K562 (cell line): ENCODE results near the gene CSNK2A1.

ENCODE experiments used
- MTA2 ChIP-seq: fragments of 450-650 bp; IDR thresholded peaks from 2 replicates; pipeline ENCODE4 v1.6.1; 2016; ENCODE audit warnings: low read depth
- MYC ChIP-seq, 2 experiments: fragments of 250-450 bp in 1 of 2; sonication (Bioruptor Pico) in 1 of 2; IDR thresholded peaks; 2 replicates each; pipeline versions ENCODE4 v1.5.1 to v1.6.1; 2012 to 2021; ENCODE audit warnings: low read depth in 2 of 2, borderline replicate concordance in 1 of 2, improper control_type of control experiment in 1 of 2, low read length in 1 of 2, mild to moderate bottlenecking in 1 of 2, moderate library complexity in 1 of 2
- NFATC3 ChIP-seq: fragments of 450-650 bp; IDR thresholded peaks from 2 replicates; pipeline ENCODE4 v1.6.1; 2017; ENCODE audit warnings: mild to moderate bottlenecking
- POLR2A ChIP-seq: fragments of 450-650 bp; conservative IDR thresholded peaks from 2 replicates; pipeline ENCODE4 v1.6.1; 2016
- POLR2AphosphoS5 ChIP-seq: IDR thresholded peaks from 2 replicates; pipeline ENCODE4 v1.6.1; 2011; ENCODE audit warnings: mild to moderate bottlenecking, low read depth, low read length, moderate library complexity; ENCODE audit not compliant: control insufficient read depth, insufficient read depth
- RERE ChIP-seq: sonication (generic); formaldehyde crosslinking; IDR thresholded peaks from 2 replicates; pipeline ENCODE4 v1.8.0; 2023; ENCODE audit warnings: missing genetic modification reagents, mild to moderate bottlenecking, borderline replicate concordance
- RNF2 ChIP-seq: sonication (generic); IDR thresholded peaks from 2 replicates; pipeline ENCODE4 v1.6.1; 2016
- SMARCC2 ChIP-seq: fragments of 450-650 bp; IDR thresholded peaks from 2 replicates; pipeline ENCODE4 v1.6.1; 2017; ENCODE audit warnings: antibody characterized with exemption, moderate library complexity, mild to moderate bottlenecking, low read depth
- TFE3 ChIP-seq: fragments of 450-650 bp; formaldehyde crosslinking; IDR thresholded peaks from 2 replicates; pipeline ENCODE4 v1.4.0; 2020; ENCODE audit warnings: mild to moderate bottlenecking, mixed read lengths
- TF ChIP-seq, protein P1 (sequence below): sonication (generic); formaldehyde crosslinking; IDR thresholded peaks from 2 replicates; pipeline ENCODE4 v1.5.0; 2020; ENCODE audit warnings: missing genetic modification reagents

GRCh38 chr20:432677-433299 lies 110.8 kb downstream of the CSNK2A1 start:
- no peak for TF ChIP-seq RNF2
- no peak for TF ChIP-seq MYC (IDR thresholded peaks at IDR 0.05; ENCODE audit: low read depth, low read length)
- TF ChIP-seq MYC (CRISPR knock-in tag; IDR thresholded peaks at IDR 0.05; ENCODE audit: borderline replicate concordance, low read depth): no peak
- TF ChIP-seq MTA2: no peak
- TF ChIP-seq POLR2A: no peak
- no peak for TF ChIP-seq RERE (CRISPR knock-in tag)
- no peak for TF ChIP-seq SMARCC2
- TF ChIP-seq, protein P1, sequence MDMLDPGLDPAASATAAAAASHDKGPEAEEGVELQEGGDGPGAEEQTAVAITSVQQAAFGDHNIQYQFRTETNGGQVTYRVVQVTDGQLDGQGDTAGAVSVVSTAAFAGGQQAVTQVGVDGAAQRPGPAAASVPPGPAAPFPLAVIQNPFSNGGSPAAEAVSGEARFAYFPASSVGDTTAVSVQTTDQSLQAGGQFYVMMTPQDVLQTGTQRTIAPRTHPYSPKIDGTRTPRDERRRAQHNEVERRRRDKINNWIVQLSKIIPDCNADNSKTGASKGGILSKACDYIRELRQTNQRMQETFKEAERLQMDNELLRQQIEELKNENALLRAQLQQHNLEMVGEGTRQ (CRISPR knock-in tag): no peak
- no peak for TF ChIP-seq TFE3 (CRISPR knock-in tag)
- TF ChIP-seq NFATC3: no peak
- no peak for TF ChIP-seq POLR2AphosphoS5
